Lower lobe of right lung (tissue), 2 donors: Measurements from ENCODE around the gene CHEK1. TPM values are rescaled to one million over a fixed set of nuclear protein-coding genes. Genes with fewer than 3 reads are reported as not detected.
A peak's percentile ranks its signal among the peaks of the same experiment; 100 is the strongest.

Experiments
- ATAC-seq, 2 donors: fragments of 200-7000 bp; cut with Tn5 transposase; one replicate each; pipeline ENCODE4 v1.9.1; 2020 to 2022; ENCODE audit warnings: mild to moderate bottlenecking in 2 of 2, moderate library complexity in 2 of 2
- DNase-seq: peaks from one replicate; pipeline ENCODE4 v3.0.0-alpha.2; 2020
- H3K27ac ChIP-seq: fragments of 200-600 bp; one replicate; pipeline ENCODE4 v1.8.0; 2022
- H3K27me3 ChIP-seq: fragments of 200-600 bp; one replicate; pipeline ENCODE4 v1.8.0; 2022; ENCODE audit warnings: low read depth
- H3K36me3 ChIP-seq: fragments of 200-600 bp; one replicate; pipeline ENCODE4 v1.8.0; 2022; ENCODE audit warnings: mild to moderate bottlenecking
- H3K4me1 ChIP-seq: fragments of 200-600 bp; one replicate; pipeline ENCODE4 v1.8.0; 2022
- H3K4me3 ChIP-seq: fragments of 200-600 bp; one replicate; pipeline ENCODE4 v1.8.0; 2022; ENCODE audit warnings: mild to moderate bottlenecking
- H3K9me3 ChIP-seq: fragments of 200-600 bp; one replicate; pipeline ENCODE4 v1.8.0; 2022
- CTCF ChIP-seq: fragments of 200-600 bp; IDR thresholded peaks from one replicate; pipeline ENCODE4 v1.8.0; 2022; ENCODE audit warnings: antibody characterized with exemption, mild to moderate bottlenecking
- intact Hi-C: fragments of 100-400 bp; cut with DNase I; formaldehyde crosslinking; loops from one replicate; pipeline ENCODE4 v1.11.0; 2022
- total RNA-seq: library from RNA; stranded (reverse); fragmentation: NEBNext Ultra II Directional; extraction: Animal tissue kit (Norgen Biotek cat#: 25700); gene quantifications from one replicate; pipeline ENCODE4 v1.2.1, GENCODE V29; 2021
- donor health status: DM: no; HTN: yes; CAD: no; lungs with severe emphysema.

The CHEK1 gene
- total RNA-seq, 1 donor from 2014 or later, result 3.5 TPM

GRCh38 chr11:125593114-125593820 lies 31.7 kb upstream of the CHEK1 start:
- H3K4me3 ChIP-seq, result peak overlapping the region; percentile 60
- DNase-seq (no peak), ATAC-seq (peak in 1 of 2 donors; percentile 4)
- intact Hi-C loops, result no loop called here
- H3K9me3 ChIP-seq, result no peaks in the 10 kb centered on the region
- H3K27me3 ChIP-seq, result no peaks in the 10 kb centered on the region
- peaks cover 36% of the 10 kb centered on the region for H3K4me1 ChIP-seq
- peaks cover 23% of the 10 kb centered on the region for H3K36me3 ChIP-seq
- TF ChIP-seq CTCF, result no peak
- peak overlapping the region; percentile 66 for H3K27ac ChIP-seq

GRCh38 chr11:125594958-125595357 lies 30.0 kb upstream of the CHEK1 start:
- H3K27me3 ChIP-seq, result no peaks in the 10 kb centered on the region
- DNase-seq (no peak), ATAC-seq (no peak)
- intact Hi-C loops, result no loop called here
- H3K9me3 ChIP-seq, result no peaks in the 10 kb centered on the region
- H3K4me1 ChIP-seq, result peaks cover 36% of the 10 kb centered on the region
- no peak overlapping the region for H3K4me3 ChIP-seq
- peaks cover 40% of the 10 kb centered on the region for H3K36me3 ChIP-seq
- no peak overlapping the region for H3K27ac ChIP-seq
- no peak for TF ChIP-seq CTCF

- TF ChIP-seq CTCF, result no peak
- Histone ChIP-seq H3K36me3 (peaks cover 97% of the 10 kb centered on the region), H3K9me3 (no peaks in the 10 kb centered on the region), H3K27ac (no peak overlapping the region), H3K4me3 (no peak overlapping the region), H3K4me1 (peaks cover 6% of the 10 kb centered on the region), H3K27me3 (no peaks in the 10 kb centered on the region)
- intact Hi-C loops, result no loop called here
- ATAC-seq, result no peak
- DNase-seq, result no peak
Measured at GRCh38 chr11:125600663-125601062, 24.3 kb upstream of the CHEK1 start.

DNA sequence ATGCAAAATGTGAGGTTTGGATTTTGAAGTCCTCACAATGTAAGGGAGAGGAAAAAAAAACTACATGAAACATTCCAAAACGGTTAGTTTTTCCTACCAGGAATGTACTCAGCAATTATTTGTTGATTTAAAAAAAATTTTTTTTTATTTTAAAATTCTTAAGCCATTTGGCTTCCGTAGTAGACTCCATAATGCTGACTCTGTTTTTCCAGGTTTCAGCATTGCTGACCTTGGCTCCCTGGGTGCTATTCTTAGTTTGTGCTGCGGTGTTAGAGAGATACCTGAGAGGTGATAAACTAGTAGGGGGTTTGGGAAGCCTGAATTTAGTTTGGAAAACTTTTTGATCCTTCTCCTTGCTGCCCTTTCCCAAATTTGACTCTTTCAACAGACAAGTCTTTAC lies 21.8 kb upstream of the CHEK1 start:
- intact Hi-C loops, result no loop called here
- ATAC-seq, result no peak

GRCh38 chr11:125605417-125605816 lies 19.5 kb upstream of the CHEK1 start:
- intact Hi-C loops, result no loop called here

More for the DNA sequence above, 21.8 kb upstream of the CHEK1 start:
- Histone ChIP-seq H3K27ac (no peak overlapping the region), H3K4me1 (no peaks in the 10 kb centered on the region), H3K4me3 (no peak overlapping the region), H3K36me3 (peaks cover 100% of the 10 kb centered on the region), H3K9me3 (no peaks in the 10 kb centered on the region), H3K27me3 (no peaks in the 10 kb centered on the region)
- no peak for DNase-seq
- no peak for TF ChIP-seq CTCF

More at GRCh38 chr11:125605417-125605816, 19.5 kb upstream of the CHEK1 start:
- TF ChIP-seq CTCF, result no peak
- Histone ChIP-seq H3K4me1 (no peaks in the 10 kb centered on the region), H3K36me3 (peaks cover 100% of the 10 kb centered on the region), H3K9me3 (no peaks in the 10 kb centered on the region), H3K27ac (no peak overlapping the region), H3K27me3 (no peaks in the 10 kb centered on the region), H3K4me3 (no peak overlapping the region)
- DNase-seq (no peak), ATAC-seq (no peak)
